ENCODE results near the gene PM20D1.

- TF ChIP-seq YY1 (IDR thresholded peaks at IDR 0.05; ENCODE audit: insufficient read depth, insufficient read length): no peak
- no peak for TF ChIP-seq SUZ12 (IDR thresholded peaks at IDR 0.05; ENCODE audit: extremely low read depth, insufficient read depth, insufficient read length)
- no peak for TF ChIP-seq ZNF274 (IDR thresholded peaks at IDR 0.05; ENCODE audit: low read depth, low read length)
These were observed 8.4 kb upstream of the PM20D1 start for GRCh38 chr1:205858141-205858961.

Data from NT2/D1 (cell line).